H1 (cell line): ENCODE measurements around the gene MBNL1.

Experiments
- CHD1 ChIP-seq: IDR thresholded peaks from 2 replicates; pipeline ENCODE4 v1.6.1; 2012; ENCODE audit warnings: low read depth, low read length, improper control_type of control experiment
- GABPA ChIP-seq: IDR thresholded peaks from 2 replicates; pipeline ENCODE4 v1.6.1; 2011; ENCODE audit warnings: mild to moderate bottlenecking, low read length, moderate library complexity, borderline replicate concordance; ENCODE audit not compliant: insufficient read depth
- HDAC6 ChIP-seq: IDR thresholded peaks from one replicate; pipeline ENCODE4 v1.7.1; 2012; ENCODE audit warnings: low read depth, mild to moderate bottlenecking, inconsistent platforms, low read length, moderate library complexity
- KDM1A ChIP-seq: fragments of 200-600, 300-600 bp; sonication (generic); IDR thresholded peaks from 2 replicates; pipeline ENCODE4 v1.7.1; 2016; ENCODE audit warnings: mild to moderate bottlenecking, low read length, borderline replicate concordance
- KDM5A ChIP-seq: fragments of 200-600 bp; IDR thresholded peaks from 2 replicates; pipeline ENCODE4 v1.7.1; 2012; ENCODE audit warnings: mild to moderate bottlenecking, low read length, inconsistent platforms, mixed read lengths
- NRF1 ChIP-seq: IDR thresholded peaks from 2 replicates; pipeline ENCODE4 v1.6.1; 2011; ENCODE audit warnings: mild to moderate bottlenecking, low read depth, low read length, improper control_type of control experiment
- POLR2AphosphoS5 ChIP-seq: IDR thresholded peaks from 2 replicates; pipeline ENCODE4 v1.6.1; 2011; ENCODE audit warnings: low read depth, low read length
- RFX5 ChIP-seq: IDR thresholded peaks from 2 replicates; pipeline ENCODE4 v1.6.1; 2011; ENCODE audit warnings: low read depth, low read length, improper control_type of control experiment, borderline replicate concordance
- SP2 ChIP-seq: IDR thresholded peaks from 2 replicates; pipeline ENCODE4 v1.6.1; 2012; ENCODE audit warnings: mild to moderate bottlenecking, low read length, inconsistent platforms
- TBP ChIP-seq: IDR thresholded peaks from 2 replicates; pipeline ENCODE4 v1.6.1; 2011; ENCODE audit warnings: low read depth, low read length, improper control_type of control experiment
- TCF12 ChIP-seq: IDR thresholded peaks from 2 replicates; pipeline ENCODE4 v1.6.1; 2011; ENCODE audit warnings: low read depth, mild to moderate bottlenecking, low read length
- TF ChIP-seq, protein P1 (sequence below): IDR thresholded peaks from 2 replicates; pipeline ENCODE4 v1.6.1; 2012; ENCODE audit warnings: inconsistent platforms
- TF ChIP-seq, protein P2 (sequence below), 3 experiments: IDR thresholded peaks; 1 replicate in 2 of 3; 2 replicates in 1 of 3; pipeline versions ENCODE4 v1.5.1 to v1.6.1; 2011; ENCODE audit warnings: low read length in 3 of 3, mild to moderate bottlenecking in 3 of 3, inconsistent platforms in 2 of 3, low read depth in 1 of 3, moderate library complexity in 1 of 3; ENCODE audit not compliant: insufficient read depth in 1 of 3; ENCODE audit errors: control extremely low read depth in 1 of 3

DNA sequence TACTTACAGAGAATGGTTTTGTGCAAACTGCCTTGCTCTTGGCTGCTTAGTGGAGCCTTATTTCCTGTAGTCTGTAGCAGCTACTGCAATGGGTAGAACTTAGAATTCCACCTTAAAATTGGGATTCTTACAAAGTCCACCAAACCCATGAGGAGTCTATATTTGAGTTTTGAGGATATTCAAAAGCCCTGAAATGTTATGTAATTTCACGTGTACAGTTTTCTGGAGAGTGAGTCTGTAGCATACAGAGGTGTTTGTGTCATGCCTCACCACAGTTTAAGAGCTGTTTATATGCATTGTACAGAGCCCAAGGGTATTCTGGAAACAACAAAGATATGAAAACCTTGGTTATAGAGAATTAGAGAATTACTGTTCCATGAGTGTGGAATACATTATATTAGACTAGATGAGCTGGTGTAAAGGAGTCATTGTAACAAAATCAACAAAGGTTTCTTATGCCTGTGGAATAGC is 114.4 kb downstream of the MBNL1 start:
- TF ChIP-seq, protein P1, sequence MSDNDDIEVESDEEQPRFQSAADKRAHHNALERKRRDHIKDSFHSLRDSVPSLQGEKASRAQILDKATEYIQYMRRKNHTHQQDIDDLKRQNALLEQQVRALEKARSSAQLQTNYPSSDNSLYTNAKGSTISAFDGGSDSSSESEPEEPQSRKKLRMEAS: no peak
- TF ChIP-seq, protein P2, sequence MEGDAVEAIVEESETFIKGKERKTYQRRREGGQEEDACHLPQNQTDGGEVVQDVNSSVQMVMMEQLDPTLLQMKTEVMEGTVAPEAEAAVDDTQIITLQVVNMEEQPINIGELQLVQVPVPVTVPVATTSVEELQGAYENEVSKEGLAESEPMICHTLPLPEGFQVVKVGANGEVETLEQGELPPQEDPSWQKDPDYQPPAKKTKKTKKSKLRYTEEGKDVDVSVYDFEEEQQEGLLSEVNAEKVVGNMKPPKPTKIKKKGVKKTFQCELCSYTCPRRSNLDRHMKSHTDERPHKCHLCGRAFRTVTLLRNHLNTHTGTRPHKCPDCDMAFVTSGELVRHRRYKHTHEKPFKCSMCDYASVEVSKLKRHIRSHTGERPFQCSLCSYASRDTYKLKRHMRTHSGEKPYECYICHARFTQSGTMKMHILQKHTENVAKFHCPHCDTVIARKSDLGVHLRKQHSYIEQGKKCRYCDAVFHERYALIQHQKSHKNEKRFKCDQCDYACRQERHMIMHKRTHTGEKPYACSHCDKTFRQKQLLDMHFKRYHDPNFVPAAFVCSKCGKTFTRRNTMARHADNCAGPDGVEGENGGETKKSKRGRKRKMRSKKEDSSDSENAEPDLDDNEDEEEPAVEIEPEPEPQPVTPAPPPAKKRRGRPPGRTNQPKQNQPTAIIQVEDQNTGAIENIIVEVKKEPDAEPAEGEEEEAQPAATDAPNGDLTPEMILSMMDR (IDR thresholded peaks at IDR 0.05; ENCODE audit: control extremely low read depth in 1 of 3, insufficient read depth in 1 of 3, low read depth in 1 of 3, low read length in 3 of 3): no peak
- no peak for TF ChIP-seq SP2
- no peak for TF ChIP-seq TCF12
- TF ChIP-seq NRF1: no peak
- no peak for TF ChIP-seq POLR2AphosphoS5
- TF ChIP-seq HDAC6: no peak
- TF ChIP-seq KDM5A: no peak
- no peak for TF ChIP-seq GABPA
- no peak for TF ChIP-seq KDM1A
- TF ChIP-seq CHD1: no peak
- no peak for TF ChIP-seq TBP
- TF ChIP-seq RFX5: no peak
